Measurements from ENCODE around the gene AMIGO2.

The AMIGO2 gene

GRCh38 chr12:47075192-47076084 is 4.3 kb downstream of the AMIGO2 start:
- TF ChIP-seq, protein P1, sequence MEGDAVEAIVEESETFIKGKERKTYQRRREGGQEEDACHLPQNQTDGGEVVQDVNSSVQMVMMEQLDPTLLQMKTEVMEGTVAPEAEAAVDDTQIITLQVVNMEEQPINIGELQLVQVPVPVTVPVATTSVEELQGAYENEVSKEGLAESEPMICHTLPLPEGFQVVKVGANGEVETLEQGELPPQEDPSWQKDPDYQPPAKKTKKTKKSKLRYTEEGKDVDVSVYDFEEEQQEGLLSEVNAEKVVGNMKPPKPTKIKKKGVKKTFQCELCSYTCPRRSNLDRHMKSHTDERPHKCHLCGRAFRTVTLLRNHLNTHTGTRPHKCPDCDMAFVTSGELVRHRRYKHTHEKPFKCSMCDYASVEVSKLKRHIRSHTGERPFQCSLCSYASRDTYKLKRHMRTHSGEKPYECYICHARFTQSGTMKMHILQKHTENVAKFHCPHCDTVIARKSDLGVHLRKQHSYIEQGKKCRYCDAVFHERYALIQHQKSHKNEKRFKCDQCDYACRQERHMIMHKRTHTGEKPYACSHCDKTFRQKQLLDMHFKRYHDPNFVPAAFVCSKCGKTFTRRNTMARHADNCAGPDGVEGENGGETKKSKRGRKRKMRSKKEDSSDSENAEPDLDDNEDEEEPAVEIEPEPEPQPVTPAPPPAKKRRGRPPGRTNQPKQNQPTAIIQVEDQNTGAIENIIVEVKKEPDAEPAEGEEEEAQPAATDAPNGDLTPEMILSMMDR (IDR thresholded peaks at IDR 0.05; ENCODE audit: low read depth, low read length, missing control alignments) = no peak

GRCh38 chr12:47074757-47075156 is 5.0 kb downstream of the AMIGO2 start:
- in situ Hi-C loops (cut with HindIII; ENCODE audit: low pct_ligation_motif_present, low sequenced_read_pairs) = no loop called here
- no peak for DNase-seq
- H3K4me3 ChIP-seq (ENCODE audit: low read depth, low read length) = no peak overlapping the region
- no peaks in the 10 kb centered on the region for H3K27me3 ChIP-seq (replicated peaks)
- TF ChIP-seq, protein P1 (IDR thresholded peaks at IDR 0.05; ENCODE audit: low read depth, low read length, missing control alignments) = no peak
- no peak overlapping the region for H3K27ac ChIP-seq
- peaks cover 4% of the 10 kb centered on the region for H3K36me3 ChIP-seq (replicated peaks)

More at GRCh38 chr12:47075192-47076084, 4.3 kb downstream of the AMIGO2 start:
- in situ Hi-C loops (cut with HindIII; ENCODE audit: low pct_ligation_motif_present, low sequenced_read_pairs) = no loop called here
- Histone ChIP-seq H3K27ac (no peak overlapping the region), H3K4me3 (ENCODE audit: low read depth, low read length) (no peak overlapping the region), H3K36me3 (replicated peaks) (peaks cover 4% of the 10 kb centered on the region), H3K27me3 (replicated peaks) (no peaks in the 10 kb centered on the region)
- no peak for DNase-seq

DNA sequence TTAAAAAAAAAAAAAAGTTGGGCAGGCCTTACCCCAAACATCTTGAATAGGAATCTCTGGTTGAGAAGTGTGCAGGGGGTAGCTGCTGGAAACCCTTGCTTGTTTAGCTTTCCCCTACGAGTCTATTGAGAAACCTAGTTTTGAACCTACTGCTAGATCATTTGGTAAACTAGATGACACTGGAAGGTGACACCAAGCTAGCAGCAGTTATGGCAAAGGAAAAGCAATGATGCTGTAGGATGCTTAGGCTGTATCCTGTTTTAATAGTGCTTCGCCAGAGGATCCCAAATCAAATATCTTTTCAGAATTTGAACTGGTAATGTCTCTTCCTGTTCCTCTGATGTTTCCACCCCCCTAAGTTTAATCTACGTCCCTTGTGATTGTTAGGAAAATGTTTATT is 5.8 kb downstream of the AMIGO2 start:
- Histone ChIP-seq H3K27ac (no peak overlapping the region), H3K4me3 (ENCODE audit: low read depth, low read length) (no peak overlapping the region), H3K27me3 (replicated peaks) (no peaks in the 10 kb centered on the region), H3K36me3 (replicated peaks) (peaks cover 4% of the 10 kb centered on the region)
- in situ Hi-C loops (cut with HindIII; ENCODE audit: low pct_ligation_motif_present, low sequenced_read_pairs) = no loop called here
- TF ChIP-seq, protein P1 (IDR thresholded peaks at IDR 0.05; ENCODE audit: low read depth, low read length, missing control alignments) = no peak
- no peak for DNase-seq

GRCh38 chr12:47071241-47071852 is 8.4 kb downstream of the AMIGO2 start:
- no peak overlapping the region for H3K27ac ChIP-seq
- H3K27me3 ChIP-seq (replicated peaks) = no peaks in the 10 kb centered on the region
- no peak overlapping the region for H3K4me3 ChIP-seq (ENCODE audit: low read depth, low read length)
- in situ Hi-C loops (cut with HindIII; ENCODE audit: low pct_ligation_motif_present, low sequenced_read_pairs) = no loop called here
- TF ChIP-seq, protein P1 (IDR thresholded peaks at IDR 0.05; ENCODE audit: low read depth, low read length, missing control alignments) = peak; percentile 68
- H3K36me3 ChIP-seq (replicated peaks) = no peaks in the 10 kb centered on the region
- DNase-seq = no peak

GRCh38 chr12:47070310-47070709 is 9.4 kb downstream of the AMIGO2 start:
- H3K4me3 ChIP-seq (ENCODE audit: low read depth, low read length) = no peak overlapping the region
- TF ChIP-seq, protein P1 (IDR thresholded peaks at IDR 0.05; ENCODE audit: low read depth, low read length, missing control alignments) = no peak
- in situ Hi-C loops (cut with HindIII; ENCODE audit: low pct_ligation_motif_present, low sequenced_read_pairs) = no loop called here
- no peak for DNase-seq
- H3K27ac ChIP-seq = no peak overlapping the region
- no peaks in the 10 kb centered on the region for H3K27me3 ChIP-seq (replicated peaks)
- no peaks in the 10 kb centered on the region for H3K36me3 ChIP-seq (replicated peaks)
